Cardiac fibroblast (primary cell): ENCODE measurements around the gene RETREG3.

Experiments
- DNase-seq, 2 donors: peaks; one replicate each; pipeline versions ENCODE4 v3.0.0 to v3.0.0-alpha.2; 2010; ENCODE audit warnings: low read depth in 2 of 2
- H3K4me3 ChIP-seq, 2 donors: replicated peaks in 1 of 2; 1 replicate in 1 of 2; 2 replicates in 1 of 2; pipeline ENCODE4 v1.5.1; 2011; ENCODE audit warnings: low read depth in 2 of 2, low read length in 2 of 2, mild to moderate bottlenecking in 2 of 2, moderate library complexity in 1 of 2
- CTCF ChIP-seq: IDR thresholded peaks from one replicate; pipeline ENCODE4 v1.5.1; 2011; ENCODE audit warnings: low read depth, mild to moderate bottlenecking, low read length, inconsistent platforms

The RETREG3 gene

GRCh38 chr17:42608305-42609181 is 631 bp downstream of the RETREG3 start:
- TF ChIP-seq CTCF: no peak
- DNase-seq: peak; percentile 5 to 13
- H3K4me3 ChIP-seq: peak overlapping the region; percentile 90 to 97

GRCh38 chr17:42607769-42608168 is 1.4 kb downstream of the RETREG3 start:
- TF ChIP-seq CTCF: no peak
- no peak for DNase-seq

GRCh38 chr17:42603318-42603717 is 5.9 kb downstream of the RETREG3 start:
- H3K4me3 ChIP-seq: no peak overlapping the region
- TF ChIP-seq CTCF: no peak
- no peak for DNase-seq

More at GRCh38 chr17:42607769-42608168, 1.4 kb downstream of the RETREG3 start:
- H3K4me3 ChIP-seq: peak overlapping the region; percentile 90 to 97

GRCh38 chr17:42598905-42599304 is 10.3 kb downstream of the RETREG3 start:
- DNase-seq: peak; percentile 25 to 35
- no peak for TF ChIP-seq CTCF
- H3K4me3 ChIP-seq: no peak overlapping the region

DNA sequence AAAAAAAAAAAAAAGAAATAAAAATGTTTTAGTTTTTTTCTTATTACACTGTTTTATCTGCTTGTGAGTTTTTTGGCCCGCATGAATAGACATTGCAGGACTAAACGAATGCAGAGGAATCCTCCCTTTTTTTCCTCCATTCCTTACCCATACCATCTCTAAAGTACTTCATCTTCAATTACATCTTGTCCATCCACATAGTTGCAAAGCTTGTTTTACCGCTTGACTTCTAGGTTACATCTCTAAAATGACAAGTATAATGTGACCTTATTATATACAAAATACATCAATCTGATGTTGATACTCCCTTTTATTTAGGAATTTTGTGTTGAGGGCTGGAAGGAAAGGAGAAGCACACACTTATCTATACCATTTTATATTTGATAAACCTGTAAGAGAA is 12.8 kb downstream of the RETREG3 start:
- no peak for DNase-seq
- TF ChIP-seq CTCF: no peak
- H3K4me3 ChIP-seq: no peak overlapping the region

DNA sequence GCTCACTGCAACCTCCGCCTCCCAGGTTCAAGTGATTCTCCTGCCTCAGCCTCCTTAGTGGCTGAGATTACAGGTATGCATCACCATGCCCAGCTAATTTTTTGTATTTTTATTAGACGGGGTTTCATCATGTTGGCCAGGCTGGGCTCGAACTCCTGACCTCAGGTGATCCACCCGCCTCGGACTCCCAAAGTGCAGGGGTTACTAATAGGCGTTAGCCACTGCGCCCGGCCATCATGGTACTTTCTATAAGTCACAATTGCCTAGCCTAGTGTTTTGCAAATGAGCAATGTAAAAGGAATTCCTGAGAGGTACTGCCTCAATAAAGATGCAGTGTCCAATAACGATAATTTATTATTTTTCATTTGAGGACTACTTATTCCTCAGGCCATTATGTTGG is 17.8 kb downstream of the RETREG3 start:
- no peak for TF ChIP-seq CTCF
- DNase-seq: no peak
- H3K4me3 ChIP-seq: no peak overlapping the region
